Measurements from ENCODE around the gene XKR7.

DNA sequence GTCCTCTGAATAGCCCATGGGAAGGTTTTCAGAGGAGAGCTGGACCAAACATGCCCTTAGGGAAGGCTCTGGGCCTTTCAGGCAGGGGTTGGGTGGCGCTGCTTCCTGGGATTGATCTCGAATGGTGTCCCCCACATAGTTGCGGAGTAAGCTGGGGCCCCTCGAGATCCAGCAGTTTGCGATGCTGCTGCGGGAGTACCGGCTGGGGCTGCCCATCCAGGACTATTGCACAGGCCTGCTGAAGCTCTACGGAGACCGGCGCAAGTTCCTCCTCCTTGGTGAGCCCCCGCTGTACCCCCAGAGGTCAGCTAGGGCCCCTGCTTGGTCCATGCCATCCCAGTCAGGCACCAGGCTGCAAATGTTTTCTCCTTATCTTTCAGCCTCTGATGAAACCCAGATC, 61.6 kb downstream of the XKR7 start:
- TF ChIP-seq EZH2 (IDR thresholded peaks at IDR 0.05; ENCODE audit: insufficient read depth, low read length) = no peak
- TF ChIP-seq, protein P1, sequence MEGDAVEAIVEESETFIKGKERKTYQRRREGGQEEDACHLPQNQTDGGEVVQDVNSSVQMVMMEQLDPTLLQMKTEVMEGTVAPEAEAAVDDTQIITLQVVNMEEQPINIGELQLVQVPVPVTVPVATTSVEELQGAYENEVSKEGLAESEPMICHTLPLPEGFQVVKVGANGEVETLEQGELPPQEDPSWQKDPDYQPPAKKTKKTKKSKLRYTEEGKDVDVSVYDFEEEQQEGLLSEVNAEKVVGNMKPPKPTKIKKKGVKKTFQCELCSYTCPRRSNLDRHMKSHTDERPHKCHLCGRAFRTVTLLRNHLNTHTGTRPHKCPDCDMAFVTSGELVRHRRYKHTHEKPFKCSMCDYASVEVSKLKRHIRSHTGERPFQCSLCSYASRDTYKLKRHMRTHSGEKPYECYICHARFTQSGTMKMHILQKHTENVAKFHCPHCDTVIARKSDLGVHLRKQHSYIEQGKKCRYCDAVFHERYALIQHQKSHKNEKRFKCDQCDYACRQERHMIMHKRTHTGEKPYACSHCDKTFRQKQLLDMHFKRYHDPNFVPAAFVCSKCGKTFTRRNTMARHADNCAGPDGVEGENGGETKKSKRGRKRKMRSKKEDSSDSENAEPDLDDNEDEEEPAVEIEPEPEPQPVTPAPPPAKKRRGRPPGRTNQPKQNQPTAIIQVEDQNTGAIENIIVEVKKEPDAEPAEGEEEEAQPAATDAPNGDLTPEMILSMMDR (IDR thresholded peaks at IDR 0.05; ENCODE audit: insufficient read depth, low read depth, low read length) = no peak
